NCI-H1105 treated with DMSO at 0.1 percent for 48 hours (cell line): ENCODE data around the gene ZDHHC18.
"Not testable (repeated sequence)": the region's sequence is repeated elsewhere in the genome, so short reads cannot be mapped to it uniquely, and the experiment has no call there.

ENCODE experiments used
- DNase-seq: peaks from one replicate; lab custom pipeline; 2025; lab: John Stamatoyannopoulos, UW

ZDHHC18 gene

GRCh38 chr1:26833432-26834405 lies 7.2 kb downstream of the ZDHHC18 start:
- DNase-seq, result no peak

DNA sequence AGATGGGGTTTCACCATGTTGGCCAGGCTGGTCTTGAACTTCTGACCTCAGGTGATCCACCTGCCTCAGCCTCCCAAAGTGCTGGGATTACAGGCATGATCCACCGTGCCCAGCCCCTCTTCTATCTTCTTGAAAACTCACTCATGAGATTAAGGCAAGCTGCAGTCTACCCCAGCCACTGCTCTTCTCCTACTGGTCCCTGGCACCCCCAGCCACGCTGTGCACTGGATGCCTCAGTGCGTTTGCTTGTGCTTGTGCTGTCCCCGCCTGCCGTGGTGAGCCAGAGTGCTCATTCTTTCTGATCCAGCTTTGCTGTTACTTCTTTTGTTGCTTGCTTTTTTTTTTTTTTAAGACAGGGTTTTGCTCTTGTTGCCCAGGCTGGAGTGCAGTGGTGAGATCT lies 11.2 kb downstream of the ZDHHC18 start:
- DNase-seq, result not testable (repeated sequence)

- DNase-seq, result no peak
These were observed 12.2 kb downstream of the ZDHHC18 start for GRCh38 chr1:26838474-26839338.

GRCh38 chr1:26839339-26839722 lies 12.8 kb downstream of the ZDHHC18 start:
- DNase-seq, result no peak

- DNase-seq, result no peak
These were observed 13.3 kb downstream of the ZDHHC18 start for GRCh38 chr1:26839779-26840178.

- no peak for DNase-seq
These were observed 18.1 kb downstream of the ZDHHC18 start for GRCh38 chr1:26844424-26845196.

- not testable (repeated sequence) for DNase-seq
These were observed 21.3 kb downstream of the ZDHHC18 start for GRCh38 chr1:26847826-26848225.

- DNase-seq, result no peak
These were observed 22.0 kb downstream of the ZDHHC18 start for GRCh38 chr1:26848499-26848898.

GRCh38 chr1:26848941-26849774 lies 22.7 kb downstream of the ZDHHC18 start:
- DNase-seq, result no peak

DNA sequence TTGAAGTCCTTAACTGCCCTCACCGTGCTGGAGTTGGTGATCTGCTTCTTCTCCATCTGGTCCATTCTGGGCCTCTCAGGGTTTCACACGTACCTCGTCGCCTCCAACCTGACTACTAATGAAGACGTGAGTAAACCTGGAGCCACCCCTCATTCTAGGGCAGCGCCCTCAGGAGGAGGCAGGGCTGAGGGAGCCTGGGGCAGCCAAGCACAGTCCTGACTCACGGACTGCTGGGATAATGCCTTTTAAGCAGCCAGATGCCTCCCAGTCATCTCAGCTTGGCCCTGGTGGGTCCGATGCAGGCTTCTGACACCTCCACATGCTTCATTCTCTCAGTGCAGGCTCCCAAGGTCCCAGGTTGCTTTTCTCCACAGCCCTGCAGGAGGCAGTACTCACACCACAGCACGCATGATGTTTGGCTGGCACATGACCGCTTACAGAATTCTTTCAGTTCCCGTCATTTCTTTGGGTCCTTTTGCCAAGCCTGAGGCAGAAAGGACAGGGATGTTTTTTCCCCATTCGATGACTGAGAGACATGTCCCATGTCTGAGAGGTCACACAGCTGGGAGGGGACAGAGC lies 24.7 kb downstream of the ZDHHC18 start:
- no peak for DNase-seq

GRCh38 chr1:26852701-26853100 lies 26.2 kb downstream of the ZDHHC18 start:
- DNase-seq, result no peak

- DNase-seq, result peak; percentile 57
These were observed 26.7 kb downstream of the ZDHHC18 start for GRCh38 chr1:26853156-26853555.

DNA sequence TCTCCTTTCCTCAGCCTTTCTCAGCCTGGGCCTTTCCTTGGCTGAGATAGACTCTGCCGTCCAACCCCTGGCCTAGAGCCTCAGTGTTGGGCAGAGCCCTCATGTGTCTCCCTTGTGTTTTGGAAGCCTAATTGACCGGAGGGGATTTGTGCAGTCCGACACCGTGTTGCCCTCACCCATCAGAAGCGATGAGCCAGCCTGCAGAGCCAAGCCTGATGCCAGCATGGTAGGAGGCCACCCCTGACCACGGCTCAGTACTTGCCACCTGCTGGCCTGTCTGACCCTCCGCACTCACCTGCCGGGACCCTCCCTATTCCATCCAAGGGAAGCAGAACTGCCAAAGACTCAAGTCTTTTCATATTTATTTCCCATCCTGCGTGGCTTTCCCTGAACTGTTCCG lies 27.1 kb downstream of the ZDHHC18 start:
- DNase-seq, result no peak

DNA sequence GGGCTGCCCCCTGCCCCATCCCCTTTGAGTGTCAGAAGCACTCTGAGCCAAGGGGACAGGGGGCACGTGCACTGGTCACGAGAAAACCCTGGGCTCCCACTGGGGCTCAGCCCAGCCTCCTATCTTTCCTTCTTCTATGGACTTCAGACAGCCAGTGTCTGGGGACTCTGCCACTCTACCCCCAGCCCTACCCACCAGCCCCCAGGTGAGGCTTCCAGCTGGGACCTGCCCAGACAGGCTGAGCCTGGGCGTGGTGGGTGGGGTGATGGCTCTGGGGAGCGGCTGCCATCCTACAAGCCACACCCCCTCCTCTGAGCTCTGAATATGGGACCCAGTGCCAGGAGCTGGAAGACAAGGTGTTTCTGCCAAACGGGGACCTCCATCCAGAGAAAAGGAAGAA lies 28.4 kb downstream of the ZDHHC18 start:
- peak; percentile 50 for DNase-seq

GRCh38 chr1:26855636-26856035 lies 29.1 kb downstream of the ZDHHC18 start:
- DNase-seq, result no peak

DNA sequence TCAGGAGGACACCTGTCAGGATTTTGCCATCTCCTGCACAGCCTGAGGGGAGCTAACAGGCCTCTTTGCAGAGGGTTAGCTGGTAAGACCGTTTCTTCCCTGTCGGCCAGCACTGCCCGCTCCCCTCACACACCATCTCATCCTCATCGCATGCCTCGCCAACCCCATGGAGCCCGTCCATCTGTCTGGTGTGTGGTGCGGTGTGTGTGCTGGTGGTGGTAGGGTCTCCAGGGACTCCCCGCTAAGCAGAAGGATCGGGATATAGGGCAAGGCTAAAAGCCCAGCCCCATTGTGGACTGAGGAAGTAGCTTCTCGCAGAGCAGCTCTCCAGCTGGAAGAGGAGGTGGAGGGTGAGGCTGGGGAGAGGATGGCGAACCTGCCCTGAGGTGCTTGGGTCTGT lies 29.7 kb downstream of the ZDHHC18 start:
- DNase-seq, result no peak

- no peak for DNase-seq
These were observed 30.3 kb downstream of the ZDHHC18 start for GRCh38 chr1:26856604-26857469.

DNA sequence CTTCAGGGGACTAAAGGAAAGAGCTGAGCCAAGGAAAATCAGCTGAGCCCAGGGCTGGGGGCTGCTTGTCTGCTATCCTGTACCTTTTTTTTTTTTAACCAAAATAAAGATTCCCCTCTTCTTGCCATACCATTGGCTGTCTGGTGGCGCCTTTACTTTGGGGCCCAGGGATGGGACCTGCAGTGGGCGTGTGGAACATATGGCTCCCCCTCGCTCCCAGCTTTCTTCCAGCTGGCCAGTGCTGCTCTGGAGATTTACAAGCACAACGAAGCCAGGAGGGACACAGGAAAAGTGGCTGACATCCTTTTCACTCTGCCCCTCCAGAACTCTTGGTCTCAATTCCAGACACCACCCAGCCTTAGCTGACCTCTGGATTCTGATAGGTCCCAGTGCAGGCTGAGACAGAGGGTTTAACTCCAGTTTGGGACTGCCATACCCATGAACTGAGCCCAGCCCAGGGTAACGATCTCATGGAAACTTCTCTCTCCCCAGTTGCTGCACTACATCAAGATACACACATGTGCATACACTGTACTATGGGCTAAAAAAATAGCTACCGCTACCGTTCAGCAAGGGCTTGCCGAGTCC lies 31.1 kb downstream of the ZDHHC18 start:
- no peak for DNase-seq

GRCh38 chr1:26858160-26858559 lies 31.7 kb downstream of the ZDHHC18 start:
- no peak for DNase-seq
